ENCODE results near the gene RNASE1.

GRCh38 chr14:20836668-20837338, 34.2 kb upstream of the RNASE1 start:
- TF ChIP-seq ATF3 (IDR thresholded peaks at IDR 0.05) = no peak
- TF ChIP-seq EGR1 (IDR thresholded peaks at IDR 0.05; ENCODE audit: low read depth in 2 of 2) = no peak
